Inflammatory macrophage treated with lipopolysaccharide for 1 hour (primary cell): Measurements from ENCODE around the gene F2R.
"Not testable (repeated sequence)": the region's sequence is repeated elsewhere in the genome, so short reads cannot be mapped to it uniquely, and the experiment has no call there.

Experiments
- DNase-seq, 2 donors: peaks; one replicate each; pipeline ENCODE4 v3.0.0-alpha.2; 2020 to 2022

Gene F2R

DNA sequence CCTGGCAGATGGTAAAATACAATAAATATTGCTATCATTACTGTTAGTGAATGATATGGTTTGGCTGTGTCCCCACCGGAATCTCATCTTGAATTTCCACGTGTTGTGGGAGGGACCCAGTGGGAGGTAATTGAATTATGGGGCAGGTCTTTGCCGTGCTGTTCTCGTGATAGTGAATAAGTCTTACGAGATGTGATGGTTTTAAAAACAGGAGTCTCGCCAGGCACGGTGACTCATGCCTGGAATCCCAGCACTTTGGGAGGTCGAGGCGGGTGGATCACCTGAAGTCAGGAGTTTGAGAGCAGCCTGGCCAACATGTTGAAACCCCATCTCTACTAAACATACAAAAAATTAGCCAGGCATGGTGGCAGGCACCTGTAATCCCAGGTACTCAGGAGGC is 45.2 kb downstream of the F2R start:
- DNase-seq = not testable (repeated sequence)

DNA sequence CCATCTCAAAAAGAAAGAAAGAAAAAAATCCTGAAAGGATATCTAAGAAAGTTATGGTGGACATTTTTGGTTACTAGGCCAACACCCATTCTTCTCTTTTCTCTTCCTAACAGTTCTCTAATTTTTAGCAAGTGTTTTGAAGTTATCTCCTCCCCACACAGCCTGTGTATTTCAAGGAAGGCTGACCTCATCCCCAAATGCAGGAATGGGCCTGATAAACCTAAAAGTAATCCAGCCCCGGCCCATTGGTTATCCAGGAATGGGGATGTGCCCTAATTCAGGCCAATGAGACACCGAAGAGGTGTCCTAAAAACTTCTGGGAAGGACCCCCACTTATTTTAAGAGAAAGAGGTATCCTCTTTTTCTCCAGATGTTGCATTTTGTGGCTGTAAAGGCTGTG is 46.6 kb downstream of the F2R start:
- DNase-seq = no peak

DNA sequence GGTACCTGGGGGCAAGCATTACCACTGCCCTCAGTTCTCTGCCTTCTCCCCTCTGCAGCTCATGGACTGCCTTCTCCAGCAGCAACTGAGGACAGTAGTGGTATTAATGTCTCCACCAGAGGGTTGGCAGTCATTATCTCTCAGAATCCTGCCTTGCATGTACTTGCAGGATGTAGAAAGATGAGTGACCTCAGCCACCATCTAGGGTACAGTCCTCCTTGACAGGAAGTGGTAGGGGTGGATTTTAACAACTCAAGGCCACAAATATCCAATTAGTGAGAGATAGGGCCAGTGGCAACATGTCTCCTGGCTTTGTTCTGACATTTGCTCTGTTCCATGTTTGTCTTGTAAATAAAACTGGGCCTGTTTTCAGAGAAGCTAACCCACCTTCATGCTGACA is 47.2 kb downstream of the F2R start:
- DNase-seq = no peak

DNA sequence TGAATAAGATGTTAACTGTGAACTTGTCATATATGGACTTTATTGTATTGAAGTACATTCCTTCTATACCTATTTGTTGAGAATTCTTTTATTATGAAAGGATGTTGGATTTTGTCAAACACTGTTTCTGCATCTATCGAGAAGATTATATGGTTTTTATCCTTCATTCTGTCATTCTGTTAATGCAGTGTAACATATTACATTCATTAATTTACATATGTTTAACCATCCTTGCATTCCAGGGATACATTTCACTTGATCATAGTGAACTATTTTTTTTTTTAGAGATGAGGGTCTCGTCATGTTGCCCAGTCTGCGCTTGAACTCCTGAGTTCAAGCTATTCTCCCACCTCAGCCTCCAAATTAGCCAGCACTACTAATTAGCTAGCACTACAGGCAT is 48.4 kb downstream of the F2R start:
- no peak for DNase-seq

DNA sequence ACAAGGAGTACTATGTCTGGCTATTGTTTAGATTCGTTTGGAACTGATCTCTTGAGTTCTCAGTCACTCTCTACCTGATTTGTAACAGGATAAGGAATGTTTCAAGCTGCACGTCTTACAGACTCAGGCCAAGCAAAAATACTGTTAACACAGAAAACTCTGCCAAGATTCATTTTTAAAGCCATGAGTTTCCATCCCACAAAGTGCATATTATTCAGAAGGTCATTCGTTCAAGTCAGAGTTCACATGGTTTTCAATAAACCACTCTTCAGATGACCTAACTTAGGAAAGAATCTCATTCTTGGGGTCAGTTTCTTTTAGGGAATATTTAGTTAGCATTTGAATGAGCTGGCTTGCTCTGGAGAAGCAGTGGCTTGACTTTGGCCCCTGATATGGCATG is 49.3 kb downstream of the F2R start:
- no peak for DNase-seq

DNA sequence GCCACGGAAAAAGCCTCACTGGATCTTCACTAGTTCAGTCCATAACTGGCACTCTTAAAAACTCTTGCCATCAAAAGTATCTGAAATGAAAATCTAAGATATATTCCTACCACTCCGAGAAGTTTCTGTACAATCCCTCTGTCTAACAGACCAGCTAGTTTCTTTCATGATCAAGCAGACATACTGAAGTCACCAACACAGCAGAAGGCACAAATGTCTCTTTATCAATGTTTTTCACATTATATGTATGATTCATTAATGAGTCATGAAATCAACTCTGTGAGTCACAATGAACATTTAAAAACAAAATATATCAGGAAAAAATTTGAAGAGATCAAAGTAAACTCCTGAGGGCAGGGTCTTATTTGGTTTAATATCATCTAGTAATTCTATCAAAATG is 50.8 kb downstream of the F2R start:
- no peak for DNase-seq

DNA sequence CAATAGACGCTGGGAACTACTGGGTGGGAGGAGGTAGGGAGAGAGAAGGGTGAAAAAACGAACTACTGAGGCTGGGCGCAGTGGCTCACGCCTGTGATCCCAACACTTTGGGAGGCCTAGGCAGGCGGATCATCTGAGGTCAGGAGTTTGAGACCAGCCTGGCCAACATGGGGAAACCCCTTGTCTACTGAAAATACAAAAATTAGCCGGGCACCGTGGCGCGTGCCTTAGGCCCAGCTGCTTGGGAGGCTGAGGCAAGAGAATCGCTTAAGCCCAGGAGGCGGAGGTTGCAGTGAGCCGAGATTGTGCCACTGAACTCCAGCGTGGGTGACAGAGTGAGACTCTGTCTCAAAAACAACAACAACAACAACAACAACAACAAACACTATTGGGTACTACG is 55.1 kb downstream of the F2R start:
- not testable (repeated sequence) for DNase-seq

DNA sequence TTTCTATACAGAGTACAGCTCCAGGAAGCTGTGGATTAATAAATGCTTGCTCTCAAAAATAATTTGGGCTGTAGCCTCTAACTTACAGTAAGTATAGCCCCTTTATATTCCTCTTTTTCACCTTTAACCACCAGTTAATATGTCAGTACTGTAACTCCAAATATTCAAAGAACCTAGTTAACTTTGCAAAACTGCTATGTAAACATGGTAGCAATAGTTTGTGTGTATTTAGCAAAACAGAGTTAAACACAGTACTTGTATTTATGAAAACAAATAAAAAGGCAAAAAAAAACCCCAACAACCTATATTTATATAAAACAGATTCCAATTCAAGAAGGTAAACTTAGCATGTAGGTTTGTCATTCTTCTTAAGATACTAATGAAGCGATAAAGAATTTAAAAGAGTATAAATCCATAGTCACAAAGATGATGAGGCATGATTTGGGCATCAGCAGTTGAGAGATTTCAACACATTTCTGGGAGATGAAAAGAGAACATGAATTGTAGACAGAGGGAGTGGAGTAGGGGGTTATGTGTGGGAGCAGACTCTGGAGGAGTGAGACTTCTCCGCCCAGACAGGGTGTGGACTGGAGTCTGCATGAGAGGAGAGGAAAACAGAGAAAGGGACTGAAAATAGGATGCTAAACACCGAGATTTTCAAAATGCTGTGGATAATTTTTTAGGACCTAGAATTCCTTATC is 55.9 kb downstream of the F2R start:
- peak in 1 of 2 donors; percentile 10 for DNase-seq

DNA sequence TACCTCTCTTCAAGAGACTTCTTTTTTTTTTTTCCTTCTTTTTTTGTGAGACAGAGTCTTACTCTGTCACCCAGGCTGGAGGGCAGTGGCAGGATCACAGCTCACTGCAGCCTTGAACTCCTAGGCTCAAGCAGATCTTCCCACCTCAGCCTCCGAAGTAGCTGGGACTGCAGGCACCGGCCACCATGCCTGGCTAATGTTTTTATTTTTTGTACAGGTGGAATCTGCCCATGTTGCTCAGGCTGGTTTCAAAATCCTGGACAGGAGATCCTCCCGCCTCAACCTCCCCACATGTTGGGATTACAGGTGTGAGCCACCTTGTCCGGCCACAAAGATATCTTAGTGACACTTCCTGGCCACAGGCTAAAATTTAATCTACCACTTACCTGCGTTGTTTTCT is 60.0 kb downstream of the F2R start:
- DNase-seq = no peak

DNA sequence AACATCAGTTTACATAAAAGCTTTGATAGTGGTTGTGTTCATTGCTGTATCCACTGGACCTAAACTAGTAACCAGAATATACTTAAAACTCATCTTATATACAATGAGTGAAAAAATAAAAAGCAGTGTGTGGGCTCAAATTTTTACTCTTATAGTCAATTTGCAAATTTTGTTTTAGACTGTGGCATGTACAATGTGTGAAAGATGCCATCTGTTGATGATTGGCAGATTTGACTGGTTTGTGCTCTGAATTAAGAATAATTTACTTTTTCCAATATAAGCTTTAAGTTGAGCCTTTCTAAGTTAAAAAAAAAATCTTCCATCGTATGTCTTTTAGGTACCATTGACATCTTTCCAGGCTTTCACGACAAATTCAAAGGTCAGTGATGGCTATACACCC is 60.5 kb downstream of the F2R start:
- DNase-seq = no peak

DNA sequence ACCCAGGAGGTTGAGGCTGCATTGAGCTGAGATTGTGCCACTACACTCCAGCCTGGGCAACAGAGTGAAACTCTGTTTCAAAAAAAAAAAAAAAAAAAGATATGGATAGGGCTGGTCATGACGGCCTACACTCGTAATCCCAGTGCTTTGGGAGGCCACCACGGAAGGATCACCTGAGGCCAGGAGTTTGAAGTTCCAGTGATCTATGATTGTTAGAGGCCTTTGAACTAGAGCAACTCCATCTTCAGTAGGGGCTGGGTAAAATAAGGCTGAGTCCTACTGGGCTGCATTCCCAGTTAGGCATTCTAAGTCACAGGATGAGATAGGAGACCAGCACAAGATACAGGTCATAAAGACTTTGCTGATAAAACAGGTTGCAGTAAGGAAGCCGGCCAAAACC is 64.7 kb downstream of the F2R start:
- DNase-seq = not testable (repeated sequence)

DNA sequence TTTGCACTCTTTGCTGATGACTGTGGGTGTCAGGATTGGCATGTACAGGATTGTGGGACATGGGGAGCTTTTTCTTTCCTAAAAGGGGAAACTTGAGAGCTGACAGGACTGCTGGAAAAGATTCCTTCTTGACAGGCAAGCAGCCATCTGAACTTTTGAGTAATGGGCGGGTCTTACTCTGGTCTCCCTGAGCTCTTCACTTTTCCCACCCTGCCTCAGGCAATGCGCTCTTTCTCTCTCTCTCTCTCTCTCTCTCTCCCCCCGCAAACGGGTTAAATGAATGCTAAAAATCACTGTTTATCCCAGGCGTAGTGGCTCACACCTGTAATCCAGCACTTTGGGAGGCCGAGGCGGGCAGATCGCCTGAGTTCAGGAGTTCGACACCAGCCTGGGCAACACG is 65.8 kb downstream of the F2R start:
- DNase-seq = no peak

DNA sequence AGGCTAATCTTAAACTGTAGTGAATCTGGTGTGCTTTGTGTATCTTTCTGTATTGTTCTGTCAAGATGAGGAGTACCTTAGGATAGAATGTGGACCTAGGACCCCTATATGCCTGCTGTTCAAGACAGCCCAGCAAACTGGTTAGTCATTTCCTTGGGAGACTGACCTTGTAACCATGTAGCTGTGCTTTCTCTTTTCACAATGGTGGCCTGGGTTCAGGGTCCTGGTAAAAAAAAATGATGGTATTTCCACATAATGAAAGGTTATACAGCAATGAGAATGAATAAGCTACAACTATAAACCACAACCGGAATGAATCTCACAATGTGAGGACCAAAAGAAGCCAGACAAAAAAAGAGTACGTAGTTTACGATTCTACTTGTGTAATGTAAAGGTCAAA is 66.5 kb downstream of the F2R start:
- DNase-seq = no peak
